Measurements from ENCODE around the gene DDX20. TPM values are rescaled to one million over a fixed set of nuclear protein-coding genes. Genes with fewer than 3 reads are reported as not detected.
"Not testable (repeated sequence)": the region's sequence is repeated elsewhere in the genome, so short reads cannot be mapped to it uniquely, and the experiment has no call there.

DDX20 gene
- total RNA-seq, 1 experiment from 2014 or later = 22.2 TPM

DNA sequence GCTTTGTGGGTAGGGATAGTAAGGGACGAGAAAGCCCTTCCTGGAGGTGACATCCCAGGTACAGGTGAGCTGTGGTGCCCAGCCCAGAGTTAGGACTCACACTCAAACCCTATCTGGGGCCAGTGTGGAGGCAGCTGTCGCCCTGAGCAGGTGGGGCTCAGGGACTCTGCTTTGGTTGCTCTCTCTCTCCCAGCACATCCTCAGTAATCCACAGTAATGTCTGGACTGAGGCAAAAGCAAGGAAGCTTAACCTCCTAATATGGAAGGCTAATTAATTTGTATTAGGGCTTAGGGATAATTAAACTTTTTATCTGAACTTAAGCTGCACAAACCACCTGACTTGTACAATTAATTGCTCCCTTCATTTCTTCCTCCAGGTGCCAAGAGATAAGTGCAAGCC, 38.2 kb downstream of the DDX20 start:
- H4K20me1 ChIP-seq (ENCODE audit: low read length) = no peaks in the 10 kb centered on the region
- no peaks in the 10 kb centered on the region for H3F3A ChIP-seq (ENCODE audit: low read length, unreplicated experiment)
- H3K36me3 ChIP-seq (ENCODE audit: low read depth, low read length) = no peaks in the 10 kb centered on the region
- no peak for DNase-seq
- H2AFZ ChIP-seq (ENCODE audit: low read length) = no peak overlapping the region
- H3K79me2 ChIP-seq (ENCODE audit: low read length) = no peaks in the 10 kb centered on the region
- no peaks in the 10 kb centered on the region for H3K9me2 ChIP-seq (replicated peaks; ENCODE audit: low read length)
- no peak overlapping the region for H3K27ac ChIP-seq (ENCODE audit: low read length)
- H3K4me3 ChIP-seq (ENCODE audit: low read length) = no peak overlapping the region
- TF ChIP-seq, protein P1, sequence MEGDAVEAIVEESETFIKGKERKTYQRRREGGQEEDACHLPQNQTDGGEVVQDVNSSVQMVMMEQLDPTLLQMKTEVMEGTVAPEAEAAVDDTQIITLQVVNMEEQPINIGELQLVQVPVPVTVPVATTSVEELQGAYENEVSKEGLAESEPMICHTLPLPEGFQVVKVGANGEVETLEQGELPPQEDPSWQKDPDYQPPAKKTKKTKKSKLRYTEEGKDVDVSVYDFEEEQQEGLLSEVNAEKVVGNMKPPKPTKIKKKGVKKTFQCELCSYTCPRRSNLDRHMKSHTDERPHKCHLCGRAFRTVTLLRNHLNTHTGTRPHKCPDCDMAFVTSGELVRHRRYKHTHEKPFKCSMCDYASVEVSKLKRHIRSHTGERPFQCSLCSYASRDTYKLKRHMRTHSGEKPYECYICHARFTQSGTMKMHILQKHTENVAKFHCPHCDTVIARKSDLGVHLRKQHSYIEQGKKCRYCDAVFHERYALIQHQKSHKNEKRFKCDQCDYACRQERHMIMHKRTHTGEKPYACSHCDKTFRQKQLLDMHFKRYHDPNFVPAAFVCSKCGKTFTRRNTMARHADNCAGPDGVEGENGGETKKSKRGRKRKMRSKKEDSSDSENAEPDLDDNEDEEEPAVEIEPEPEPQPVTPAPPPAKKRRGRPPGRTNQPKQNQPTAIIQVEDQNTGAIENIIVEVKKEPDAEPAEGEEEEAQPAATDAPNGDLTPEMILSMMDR (conservative IDR thresholded peaks at IDR 0.05; ENCODE audit: low read depth, low read length) = no peak
- TF ChIP-seq EZH2 (IDR thresholded peaks at IDR 0.05; ENCODE audit: low read length, unreplicated experiment) (no peak), EZH2phosphoT487 (IDR thresholded peaks at IDR 0.05; ENCODE audit: borderline replicate concordance, low read length) (no peak)
- H3K4me1 ChIP-seq (ENCODE audit: insufficient read depth, low read length) = no peaks in the 10 kb centered on the region
- no TSS peak for BruUV-seq (replicated peaks)
- ChIA-PET CTCF (no interaction called here), POLR2A (ENCODE audit: unreplicated experiment) (no interaction called here)
- peaks cover 74% of the 10 kb centered on the region for H3K27me3 ChIP-seq (ENCODE audit: low read length)
- H3K9me3 ChIP-seq (ENCODE audit: low read length) = no peaks in the 10 kb centered on the region
- no peak overlapping the region for H3K9ac ChIP-seq (ENCODE audit: low read length)
- no peak overlapping the region for H3K4me2 ChIP-seq (ENCODE audit: low read length)
- intact Hi-C loops (cut with micrococcal nuclease) = no loop called here
- ATAC-seq = no peak

- Histone ChIP-seq H3K9me2 (replicated peaks; ENCODE audit: low read length) (no peaks in the 10 kb centered on the region), H3K9ac (ENCODE audit: low read length) (no peak overlapping the region), H3F3A (ENCODE audit: low read length, unreplicated experiment) (no peaks in the 10 kb centered on the region), H3K79me2 (ENCODE audit: low read length) (no peaks in the 10 kb centered on the region), H3K36me3 (ENCODE audit: low read depth, low read length) (no peaks in the 10 kb centered on the region), H3K9me3 (ENCODE audit: low read length) (no peaks in the 10 kb centered on the region), H3K27me3 (ENCODE audit: low read length) (peaks cover 67% of the 10 kb centered on the region), H3K4me1 (ENCODE audit: insufficient read depth, low read length) (no peaks in the 10 kb centered on the region), H3K4me2 (ENCODE audit: low read length) (no peak overlapping the region), H2AFZ (ENCODE audit: low read length) (no peak overlapping the region), H3K27ac (ENCODE audit: low read length) (no peak overlapping the region), H3K4me3 (ENCODE audit: low read length) (no peak overlapping the region), H4K20me1 (ENCODE audit: low read length) (no peaks in the 10 kb centered on the region)
- TF ChIP-seq EZH2phosphoT487 (IDR thresholded peaks at IDR 0.05; ENCODE audit: borderline replicate concordance, low read length) (no peak), EZH2 (IDR thresholded peaks at IDR 0.05; ENCODE audit: low read length, unreplicated experiment) (no peak)
- TF ChIP-seq, protein P1 (conservative IDR thresholded peaks at IDR 0.05; ENCODE audit: low read depth, low read length) = no peak
- ChIA-PET POLR2A (ENCODE audit: unreplicated experiment) (no interaction called here), CTCF (no interaction called here)
- intact Hi-C loops (cut with micrococcal nuclease) = no loop called here
- no TSS peak for BruUV-seq (replicated peaks)
- no peak for DNase-seq
- no peak for ATAC-seq
Measured at GRCh38 chr1:111795401-111795800, 39.7 kb downstream of the DDX20 start.

GRCh38 chr1:111798580-111798979, 42.9 kb downstream of the DDX20 start:
- no TSS peak for BruUV-seq (replicated peaks)
- Histone ChIP-seq H3F3A (ENCODE audit: low read length, unreplicated experiment) (no peaks in the 10 kb centered on the region), H3K79me2 (ENCODE audit: low read length) (no peaks in the 10 kb centered on the region), H3K4me2 (ENCODE audit: low read length) (no peak overlapping the region), H3K36me3 (ENCODE audit: low read depth, low read length) (no peaks in the 10 kb centered on the region), H3K4me3 (ENCODE audit: low read length) (no peak overlapping the region), H3K27ac (ENCODE audit: low read length) (no peak overlapping the region), H3K9ac (ENCODE audit: low read length) (no peak overlapping the region), H3K9me2 (replicated peaks; ENCODE audit: low read length) (no peaks in the 10 kb centered on the region), H3K4me1 (ENCODE audit: insufficient read depth, low read length) (no peaks in the 10 kb centered on the region), H3K27me3 (ENCODE audit: low read length) (peaks cover 73% of the 10 kb centered on the region), H4K20me1 (ENCODE audit: low read length) (no peaks in the 10 kb centered on the region), H3K9me3 (ENCODE audit: low read length) (no peaks in the 10 kb centered on the region), H2AFZ (ENCODE audit: low read length) (no peak overlapping the region)
- DNase-seq (no peak), ATAC-seq (no peak)
- intact Hi-C loops (cut with micrococcal nuclease) = no loop called here
- POLR2A ChIA-PET (ENCODE audit: unreplicated experiment) = no interaction called here
- TF ChIP-seq EZH2 (IDR thresholded peaks at IDR 0.05; ENCODE audit: low read length, unreplicated experiment) (no peak), EZH2phosphoT487 (IDR thresholded peaks at IDR 0.05; ENCODE audit: borderline replicate concordance, low read length) (no peak)
- TF ChIP-seq, protein P1 (conservative IDR thresholded peaks at IDR 0.05; ENCODE audit: low read depth, low read length) = no peak
- CTCF ChIA-PET = no interaction called here

DNA sequence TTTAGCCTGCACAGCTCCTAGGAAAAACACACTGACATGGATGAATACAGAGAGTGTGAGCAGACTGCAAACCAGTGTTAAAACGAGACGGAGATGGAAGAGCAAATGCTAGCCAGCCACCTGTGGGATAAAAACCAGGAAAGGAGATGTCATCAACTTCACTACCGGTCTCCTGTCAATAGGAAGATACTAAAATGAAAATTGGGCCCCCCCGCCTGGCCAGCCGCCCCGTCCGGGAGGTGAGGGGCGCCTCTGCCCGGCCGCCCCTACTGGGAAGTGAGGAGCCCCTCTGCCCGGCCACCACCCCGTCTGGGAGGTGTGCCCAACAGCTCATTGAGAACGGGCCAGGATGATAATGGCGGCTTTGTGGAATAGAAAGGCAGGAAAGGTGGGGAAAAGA, 44.0 kb downstream of the DDX20 start:
- H3K9me3 ChIP-seq (ENCODE audit: low read length); BruUV-seq (replicated peaks); H3K27ac ChIP-seq (ENCODE audit: low read length); H3K4me1 ChIP-seq (ENCODE audit: insufficient read depth, low read length); intact Hi-C loops (cut with micrococcal nuclease); H4K20me1 ChIP-seq (ENCODE audit: low read length); H2AFZ ChIP-seq (ENCODE audit: low read length); H3K36me3 ChIP-seq (ENCODE audit: low read depth, low read length); H3K9me2 ChIP-seq (replicated peaks; ENCODE audit: low read length); H3K9ac ChIP-seq (ENCODE audit: low read length); POLR2A ChIA-PET (ENCODE audit: unreplicated experiment); H3K4me3 ChIP-seq (ENCODE audit: low read length); H3K79me2 ChIP-seq (ENCODE audit: low read length); H3K4me2 ChIP-seq (ENCODE audit: low read length); H3F3A ChIP-seq (ENCODE audit: low read length, unreplicated experiment); DNase-seq; CTCF ChIA-PET; ATAC-seq: not testable (repeated sequence)
- peaks cover 79% of the 10 kb centered on the region for H3K27me3 ChIP-seq (ENCODE audit: low read length)

All from PC-3 (cell line).